Lower lobe of right lung (tissue), 2 donors: ENCODE measurements around the gene NPEPL1. TPM values are rescaled to one million over a fixed set of nuclear protein-coding genes. Genes with fewer than 3 reads are reported as not detected.
"Not testable (repeated sequence)": the region's sequence is repeated elsewhere in the genome, so short reads cannot be mapped to it uniquely, and the experiment has no call there.

Source experiments
- ATAC-seq, 2 donors: fragments of 200-7000 bp; cut with Tn5 transposase; one replicate each; pipeline ENCODE4 v1.9.1; 2020 to 2022; ENCODE audit warnings: mild to moderate bottlenecking in 2 of 2, moderate library complexity in 2 of 2
- DNase-seq: peaks from one replicate; pipeline ENCODE4 v3.0.0-alpha.2; 2020
- H3K27ac ChIP-seq: fragments of 200-600 bp; one replicate; pipeline ENCODE4 v1.8.0; 2022
- H3K27me3 ChIP-seq: fragments of 200-600 bp; one replicate; pipeline ENCODE4 v1.8.0; 2022; ENCODE audit warnings: low read depth
- H3K36me3 ChIP-seq: fragments of 200-600 bp; one replicate; pipeline ENCODE4 v1.8.0; 2022; ENCODE audit warnings: mild to moderate bottlenecking
- H3K4me1 ChIP-seq: fragments of 200-600 bp; one replicate; pipeline ENCODE4 v1.8.0; 2022
- H3K4me3 ChIP-seq: fragments of 200-600 bp; one replicate; pipeline ENCODE4 v1.8.0; 2022; ENCODE audit warnings: mild to moderate bottlenecking
- H3K9me3 ChIP-seq: fragments of 200-600 bp; one replicate; pipeline ENCODE4 v1.8.0; 2022
- intact Hi-C: fragments of 100-400 bp; cut with DNase I; formaldehyde crosslinking; loops from one replicate; pipeline ENCODE4 v1.11.0; 2022
- total RNA-seq: library from RNA; stranded (reverse); fragmentation: NEBNext Ultra II Directional; extraction: Animal tissue kit (Norgen Biotek cat#: 25700); gene quantifications from one replicate; pipeline ENCODE4 v1.2.1, GENCODE V29; 2021
- TF ChIP-seq, protein P1 (sequence below): fragments of 200-600 bp; IDR thresholded peaks from one replicate; pipeline ENCODE4 v1.8.0; 2022; ENCODE audit warnings: antibody characterized with exemption, mild to moderate bottlenecking
- donor health status: DM: no; HTN: yes; CAD: no; lungs with severe emphysema.

NPEPL1 gene
- total RNA-seq, 1 donor from 2014 or later: 40.6 TPM

DNA sequence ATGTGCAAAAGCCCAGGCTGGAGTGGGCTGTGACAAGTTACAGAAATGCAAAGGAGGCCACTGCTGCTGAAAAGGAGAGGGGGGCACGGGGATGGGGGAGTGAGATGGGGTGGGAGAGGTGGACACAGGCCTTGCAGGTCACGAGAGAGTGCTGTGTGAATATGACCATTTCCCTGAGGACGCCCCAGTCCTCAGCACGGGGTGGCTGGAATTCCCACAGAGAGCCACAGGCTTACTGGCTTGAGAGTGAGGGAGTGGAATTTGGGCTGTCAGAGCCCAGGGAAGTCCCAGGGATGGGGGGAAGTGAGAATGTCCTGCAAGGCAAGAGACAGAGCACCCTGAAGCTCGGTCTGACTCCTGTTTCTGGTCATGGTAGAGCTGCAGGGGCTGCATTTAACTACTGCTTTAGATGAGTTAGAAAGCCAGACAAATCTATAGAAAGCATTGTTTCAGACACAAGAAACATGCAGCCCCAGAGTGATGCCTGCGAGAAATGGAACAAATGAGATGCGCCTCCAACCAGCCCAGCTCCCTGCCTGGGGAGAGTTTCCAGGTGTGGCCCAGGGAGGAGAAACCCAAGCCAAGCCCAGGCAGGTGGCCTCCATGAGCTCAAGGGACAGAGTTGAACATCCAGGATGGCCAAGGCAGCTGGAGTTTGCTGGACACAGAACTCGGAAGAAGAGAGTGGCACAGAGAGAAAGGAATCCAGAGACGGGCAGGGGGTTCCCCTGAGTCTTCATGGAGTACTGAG lies 30.5 kb downstream of the NPEPL1 start:
- no peak for DNase-seq
- H3K4me1 ChIP-seq: no peaks in the 10 kb centered on the region
- H3K4me3 ChIP-seq: no peak overlapping the region
- TF ChIP-seq, protein P1, sequence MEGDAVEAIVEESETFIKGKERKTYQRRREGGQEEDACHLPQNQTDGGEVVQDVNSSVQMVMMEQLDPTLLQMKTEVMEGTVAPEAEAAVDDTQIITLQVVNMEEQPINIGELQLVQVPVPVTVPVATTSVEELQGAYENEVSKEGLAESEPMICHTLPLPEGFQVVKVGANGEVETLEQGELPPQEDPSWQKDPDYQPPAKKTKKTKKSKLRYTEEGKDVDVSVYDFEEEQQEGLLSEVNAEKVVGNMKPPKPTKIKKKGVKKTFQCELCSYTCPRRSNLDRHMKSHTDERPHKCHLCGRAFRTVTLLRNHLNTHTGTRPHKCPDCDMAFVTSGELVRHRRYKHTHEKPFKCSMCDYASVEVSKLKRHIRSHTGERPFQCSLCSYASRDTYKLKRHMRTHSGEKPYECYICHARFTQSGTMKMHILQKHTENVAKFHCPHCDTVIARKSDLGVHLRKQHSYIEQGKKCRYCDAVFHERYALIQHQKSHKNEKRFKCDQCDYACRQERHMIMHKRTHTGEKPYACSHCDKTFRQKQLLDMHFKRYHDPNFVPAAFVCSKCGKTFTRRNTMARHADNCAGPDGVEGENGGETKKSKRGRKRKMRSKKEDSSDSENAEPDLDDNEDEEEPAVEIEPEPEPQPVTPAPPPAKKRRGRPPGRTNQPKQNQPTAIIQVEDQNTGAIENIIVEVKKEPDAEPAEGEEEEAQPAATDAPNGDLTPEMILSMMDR: no peak
- intact Hi-C loops: no loop called here
- H3K36me3 ChIP-seq: no peaks in the 10 kb centered on the region
- H3K9me3 ChIP-seq: no peaks in the 10 kb centered on the region
- no peak overlapping the region for H3K27ac ChIP-seq
- peaks cover 10% of the 10 kb centered on the region for H3K27me3 ChIP-seq
- no peak for ATAC-seq

DNA sequence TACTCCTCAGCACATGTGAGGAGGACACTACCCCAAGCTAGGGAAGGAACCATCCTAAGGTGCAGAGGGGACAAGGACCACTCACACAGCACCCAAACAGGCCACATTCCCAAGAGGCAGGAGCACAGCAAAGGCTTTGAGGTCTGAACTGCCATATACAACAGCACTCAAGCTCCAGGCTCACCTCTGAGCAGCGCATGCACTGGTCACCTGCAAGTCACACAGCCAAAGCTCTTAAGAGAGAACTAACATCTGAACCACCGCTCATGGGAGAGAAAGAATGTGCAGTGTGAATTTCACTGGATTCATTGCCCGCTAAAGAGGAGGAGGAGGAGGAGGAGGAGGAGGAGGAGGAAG lies 31.0 kb downstream of the NPEPL1 start:
- no peaks in the 10 kb centered on the region for H3K4me1 ChIP-seq
- TF ChIP-seq, protein P1: no peak
- no peaks in the 10 kb centered on the region for H3K9me3 ChIP-seq
- H3K36me3 ChIP-seq: no peaks in the 10 kb centered on the region
- intact Hi-C loops: no loop called here
- no peak overlapping the region for H3K27ac ChIP-seq
- no peak for DNase-seq
- peaks cover 10% of the 10 kb centered on the region for H3K27me3 ChIP-seq
- no peak overlapping the region for H3K4me3 ChIP-seq
- ATAC-seq: no peak

DNA sequence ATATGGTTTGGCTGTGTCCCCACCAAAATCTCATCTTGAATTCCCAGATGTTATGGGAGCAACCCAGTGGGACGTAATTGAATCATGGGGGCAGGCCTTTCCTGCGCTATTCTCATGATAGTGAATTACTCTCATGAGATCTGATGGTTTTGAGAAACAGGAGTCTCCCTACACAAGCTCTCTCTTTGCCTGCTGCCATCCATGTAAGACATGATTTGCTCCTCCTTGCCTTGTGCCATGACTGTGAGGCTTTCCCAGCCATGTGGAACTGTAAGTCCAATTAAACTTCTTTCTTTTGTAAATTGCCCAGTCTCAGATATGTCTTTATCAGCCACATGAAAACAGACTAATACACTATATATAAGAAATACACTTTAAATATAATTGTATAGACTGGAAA lies 33.6 kb downstream of the NPEPL1 start:
- intact Hi-C loops, H3K27ac ChIP-seq, DNase-seq, H3K36me3 ChIP-seq, ATAC-seq, H3K9me3 ChIP-seq, H3K4me1 ChIP-seq, H3K4me3 ChIP-seq: not testable (repeated sequence)
- H3K27me3 ChIP-seq: peaks cover 10% of the 10 kb centered on the region

DNA sequence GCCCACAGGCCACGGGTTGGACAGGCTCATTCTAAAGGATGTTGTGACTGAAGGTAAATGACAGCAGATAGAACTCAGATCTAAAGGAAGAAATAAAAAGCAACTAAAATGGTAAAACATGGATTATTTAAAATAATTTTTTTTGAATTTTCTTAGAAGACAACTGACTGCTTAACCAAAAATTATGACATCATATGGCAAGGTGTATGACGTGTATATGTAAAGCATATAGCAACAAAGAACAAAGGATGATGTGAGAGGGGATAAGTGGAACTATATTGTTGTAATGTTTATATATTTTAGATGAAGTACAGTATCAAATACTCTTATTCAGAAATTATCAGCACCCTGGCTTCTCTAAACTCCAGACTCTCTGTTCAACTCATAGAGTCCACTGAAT lies 38.6 kb downstream of the NPEPL1 start:
- Histone ChIP-seq H3K27me3 (no peaks in the 10 kb centered on the region), H3K4me1 (no peaks in the 10 kb centered on the region), H3K4me3 (no peak overlapping the region), H3K27ac (no peak overlapping the region), H3K36me3 (no peaks in the 10 kb centered on the region), H3K9me3 (no peaks in the 10 kb centered on the region)
- intact Hi-C loops: no loop called here
- TF ChIP-seq, protein P1: no peak
- ATAC-seq: no peak
- DNase-seq: no peak

DNA sequence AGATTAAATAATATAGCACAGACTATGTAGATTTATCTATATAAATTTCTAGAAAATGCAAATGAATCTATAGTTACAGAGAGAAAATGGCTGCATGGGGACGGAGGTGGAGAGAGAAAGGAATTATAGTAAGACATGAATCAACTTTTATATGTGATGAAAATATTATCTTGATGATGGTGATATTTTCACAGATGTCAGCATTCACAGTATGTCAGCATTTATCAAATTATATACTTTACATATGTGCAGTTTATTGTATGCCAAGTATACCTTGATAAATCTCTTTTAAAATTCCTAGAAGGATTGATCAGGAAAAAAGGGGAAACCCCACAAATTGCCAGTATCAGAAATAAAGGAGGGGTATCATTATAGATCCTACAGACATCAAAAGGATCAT lies 44.6 kb downstream of the NPEPL1 start:
- no peaks in the 10 kb centered on the region for H3K27me3 ChIP-seq
- no peak overlapping the region for H3K4me3 ChIP-seq
- intact Hi-C loops: no loop called here
- H3K36me3 ChIP-seq: no peaks in the 10 kb centered on the region
- DNase-seq (no peak), ATAC-seq (no peak)
- no peaks in the 10 kb centered on the region for H3K9me3 ChIP-seq
- H3K27ac ChIP-seq: no peak overlapping the region
- no peaks in the 10 kb centered on the region for H3K4me1 ChIP-seq
- TF ChIP-seq, protein P1: no peak

DNA sequence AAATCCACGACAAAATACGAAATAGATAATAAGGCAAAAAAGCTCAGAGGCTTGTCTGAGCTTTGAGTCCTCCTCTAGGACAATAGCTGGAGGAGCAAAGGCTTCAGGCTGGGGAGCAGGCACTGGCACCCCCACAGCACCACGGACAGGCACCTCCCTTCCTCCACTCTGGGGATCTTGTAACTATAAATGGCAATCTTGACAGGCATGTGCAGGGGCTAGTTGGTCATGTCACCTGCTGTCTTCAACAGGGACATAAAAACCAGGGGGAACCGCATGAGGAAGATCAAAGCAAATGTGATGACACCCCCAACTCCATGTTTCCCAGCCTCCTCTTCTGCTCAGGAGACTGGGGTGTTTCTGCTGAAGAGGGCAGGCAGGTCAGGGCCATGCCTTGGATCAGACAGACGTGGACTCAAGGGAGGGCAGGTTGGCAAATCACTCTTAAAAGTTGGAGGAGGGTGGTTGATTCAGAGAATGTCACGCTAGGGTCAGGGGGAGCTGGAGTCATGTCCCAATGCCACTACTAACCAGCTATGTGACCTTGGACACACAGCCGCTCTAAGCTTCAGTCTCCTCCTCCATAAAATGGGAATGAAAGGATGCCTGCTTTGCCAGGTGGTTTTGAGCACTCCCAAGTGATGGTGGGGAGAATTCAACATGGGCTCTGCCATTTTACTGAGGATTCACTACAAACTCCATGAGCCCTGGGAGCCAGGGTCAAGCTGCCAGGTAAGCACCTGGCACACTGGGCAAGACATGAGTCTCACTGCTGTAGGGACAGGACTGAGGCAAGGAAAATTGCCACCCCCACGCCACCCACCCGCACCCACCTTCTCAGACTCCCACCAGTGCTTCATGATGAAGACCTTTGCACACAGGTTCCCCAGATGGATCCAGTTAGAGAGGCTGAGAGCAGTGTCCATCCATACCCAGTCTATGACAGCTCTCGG lies 48.0 kb downstream of the NPEPL1 start:
- Histone ChIP-seq H3K27me3 (no peaks in the 10 kb centered on the region), H3K4me3 (no peak overlapping the region), H3K4me1 (no peaks in the 10 kb centered on the region), H3K36me3 (no peaks in the 10 kb centered on the region), H3K9me3 (no peaks in the 10 kb centered on the region), H3K27ac (no peak overlapping the region)
- no peak for DNase-seq
- intact Hi-C loops: no loop called here
- ATAC-seq: no peak
- TF ChIP-seq, protein P1: no peak
